Adrenal gland (tissue), 12 donors: ENCODE measurements around the gene HSBP1. TPM values are rescaled to one million over a fixed set of nuclear protein-coding genes. Genes with fewer than 3 reads are reported as not detected.

ENCODE experiments used
- DNase-seq, 7 donors: peaks; one replicate each; pipeline ENCODE4 v3.0.0-alpha.2; 2019 to 2020
- H3K27ac ChIP-seq, 5 donors: fragments of 200-600 bp; sonication (generic) in 4 of 5; 1 replicate in 3 of 5; 2 replicates in 2 of 5; pipeline versions ENCODE4 v1.5.1 to v1.8.0; 2016 to 2020; ENCODE audit warnings: mild to moderate bottlenecking in 1 of 5
- H3K27me3 ChIP-seq: fragments of 200-600 bp; 2 replicates; pipeline ENCODE4 v1.8.0; 2021
- H3K36me3 ChIP-seq, 2 donors: fragments of 200-600 bp; replicated peaks in 1 of 2; 1 replicate in 1 of 2; 2 replicates in 1 of 2; pipeline versions ENCODE4 v1.5.1 to v1.8.0; 2018 to 2022
- H3K4me1 ChIP-seq, 2 donors: fragments of 200-600 bp; replicated peaks in 1 of 2; 1 replicate in 1 of 2; 2 replicates in 1 of 2; pipeline versions ENCODE4 v1.5.1 to v1.8.0; 2018 to 2021
- H3K4me3 ChIP-seq, 4 donors: fragments of 200-600 bp; sonication (generic) in 3 of 4; one replicate each; pipeline ENCODE4 v1.5.1; 2016 to 2018
- H3K9me3 ChIP-seq, 3 donors: fragments of 200-600 bp; sonication (generic) in 1 of 3; replicated peaks in 1 of 3; 1 replicate in 2 of 3; 2 replicates in 1 of 3; pipeline versions ENCODE4 v1.5.1 to v1.8.0; 2016 to 2021
- POLR2A ChIP-seq, 2 donors: fragments of 450-650 bp; IDR thresholded peaks; one replicate each; pipeline ENCODE4 v1.6.1; 2017; ENCODE audit warnings: antibody characterized with exemption in 2 of 2, mild to moderate bottlenecking in 2 of 2, moderate library complexity in 1 of 2
- WGBS, 4 donors: extraction: QIAGEN DNeasy Blood & Tissue Kit in 2 of 4; methylation state at CpG; one replicate each; pipeline versions ENCODE4 v1.1.5 to v1.1.7; 2013 to 2017; 5-methylcytosine and 5-hydroxymethylcytosine counted together
- intact Hi-C, 2 donors: fragments of 100-400 bp; cut with DNase I; formaldehyde crosslinking; loops; one replicate each; pipeline versions ENCODE4 v1.14.1 to v1.15.0; 2022 to 2023
- polyA plus RNA-seq, 3 donors: library from polyadenylated mRNA; stranded (reverse); fragments of 200-250 nt in 2 of 3; fragments of 350-450 nt in 1 of 3; fragmentation: Illumina TruSeq in 1 of 3; extraction: RNeasy Lipid Tissue Mini Kit (QIAGEN cat#74804) in 1 of 3; gene quantifications; one replicate each; pipeline ENCODE4 v1.2.3, GENCODE V29; 2013 to 2014
- total RNA-seq, 9 donors: library from RNA; depleted of rRNA in 4 of 9; stranded (reverse); fragments of >200 nt in 4 of 9; fragments of 120-200 nt in 1 of 9; fragmentation: NEBNext Ultra II Directional in 1 of 9; extraction: Animal tissue kit (Norgen Biotek cat#: 25700) in 1 of 9; gene quantifications; one replicate each; pipeline versions ENCODE4 v1.1.0 to v1.2.4, GENCODE V29; 2013 to 2023
- TF ChIP-seq, protein P1 (sequence below), 6 experiments: fragments of 450-650 bp in 4 of 6; fragments of 200-600 bp in 2 of 6; sonication (generic) in 1 of 6; IDR thresholded peaks; 1 replicate in 5 of 6; 2 replicates in 1 of 6; pipeline versions ENCODE4 v1.5.1 to v1.8.0; 2016 to 2021; ENCODE audit warnings: antibody characterized with exemption in 6 of 6, mild to moderate bottlenecking in 2 of 6, moderate library complexity in 1 of 6
- donor health status: healthy with polysubstance abuse.
- donor health status: Bipolar disorder and iron deficiency.
- donor health status: DM: yes; HTN: yes; CAD: no.
- donor health status: DM: no; HTN: no; CAD: no.
- donor health status: DM: no; HTN: no; CAD: no.
- donor health status: DM: yes; HTN: yes; CAD: no.

The HSBP1 gene
- total and polyA plus RNA-seq, 12 donors, result 11.0 to 214 (median 112) TPM

DNA sequence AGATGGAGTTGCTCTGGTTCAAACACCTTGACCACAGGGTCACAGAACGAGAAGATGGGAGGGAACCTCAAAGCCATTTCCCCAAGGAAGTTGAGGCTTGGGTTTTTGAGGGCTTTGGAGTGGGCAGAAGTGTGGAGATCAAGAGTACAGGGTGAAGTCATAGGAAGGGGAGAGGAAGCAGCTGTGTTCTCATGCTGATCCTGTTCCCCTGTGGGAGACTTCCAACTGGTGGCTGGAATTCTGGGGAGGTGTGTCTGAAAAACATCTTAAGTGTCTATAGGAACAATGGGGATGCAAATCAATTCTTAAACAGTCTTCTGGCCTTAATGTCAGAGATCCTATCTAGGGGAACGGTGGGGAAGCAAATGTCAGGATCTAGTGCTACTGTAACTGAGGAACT is 38.8 kb upstream of the HSBP1 start:
- H3K27ac ChIP-seq, result no peak overlapping the region
- TF ChIP-seq POLR2A (IDR thresholded peaks at IDR 0.05), result no peak
- TF ChIP-seq, protein P1, sequence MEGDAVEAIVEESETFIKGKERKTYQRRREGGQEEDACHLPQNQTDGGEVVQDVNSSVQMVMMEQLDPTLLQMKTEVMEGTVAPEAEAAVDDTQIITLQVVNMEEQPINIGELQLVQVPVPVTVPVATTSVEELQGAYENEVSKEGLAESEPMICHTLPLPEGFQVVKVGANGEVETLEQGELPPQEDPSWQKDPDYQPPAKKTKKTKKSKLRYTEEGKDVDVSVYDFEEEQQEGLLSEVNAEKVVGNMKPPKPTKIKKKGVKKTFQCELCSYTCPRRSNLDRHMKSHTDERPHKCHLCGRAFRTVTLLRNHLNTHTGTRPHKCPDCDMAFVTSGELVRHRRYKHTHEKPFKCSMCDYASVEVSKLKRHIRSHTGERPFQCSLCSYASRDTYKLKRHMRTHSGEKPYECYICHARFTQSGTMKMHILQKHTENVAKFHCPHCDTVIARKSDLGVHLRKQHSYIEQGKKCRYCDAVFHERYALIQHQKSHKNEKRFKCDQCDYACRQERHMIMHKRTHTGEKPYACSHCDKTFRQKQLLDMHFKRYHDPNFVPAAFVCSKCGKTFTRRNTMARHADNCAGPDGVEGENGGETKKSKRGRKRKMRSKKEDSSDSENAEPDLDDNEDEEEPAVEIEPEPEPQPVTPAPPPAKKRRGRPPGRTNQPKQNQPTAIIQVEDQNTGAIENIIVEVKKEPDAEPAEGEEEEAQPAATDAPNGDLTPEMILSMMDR (IDR thresholded peaks at IDR 0.05), result no peak
- peaks cover 0 to 10% of the 10 kb centered on the region in 2 donors for H3K4me1 ChIP-seq
- H3K36me3 ChIP-seq, result no peaks in the 10 kb centered on the region
- peak in 1 of 7 donors; percentile 7 for DNase-seq
- intact Hi-C loops, result no loop called here
- H3K4me3 ChIP-seq, result no peak overlapping the region
- no peaks in the 10 kb centered on the region for H3K9me3 ChIP-seq
- 32 to 57% (median 40%) methylated on average over 2 of the region's 2 CpGs for WGBS, 4 donors
- H3K27me3 ChIP-seq, result no peaks in the 10 kb centered on the region

DNA sequence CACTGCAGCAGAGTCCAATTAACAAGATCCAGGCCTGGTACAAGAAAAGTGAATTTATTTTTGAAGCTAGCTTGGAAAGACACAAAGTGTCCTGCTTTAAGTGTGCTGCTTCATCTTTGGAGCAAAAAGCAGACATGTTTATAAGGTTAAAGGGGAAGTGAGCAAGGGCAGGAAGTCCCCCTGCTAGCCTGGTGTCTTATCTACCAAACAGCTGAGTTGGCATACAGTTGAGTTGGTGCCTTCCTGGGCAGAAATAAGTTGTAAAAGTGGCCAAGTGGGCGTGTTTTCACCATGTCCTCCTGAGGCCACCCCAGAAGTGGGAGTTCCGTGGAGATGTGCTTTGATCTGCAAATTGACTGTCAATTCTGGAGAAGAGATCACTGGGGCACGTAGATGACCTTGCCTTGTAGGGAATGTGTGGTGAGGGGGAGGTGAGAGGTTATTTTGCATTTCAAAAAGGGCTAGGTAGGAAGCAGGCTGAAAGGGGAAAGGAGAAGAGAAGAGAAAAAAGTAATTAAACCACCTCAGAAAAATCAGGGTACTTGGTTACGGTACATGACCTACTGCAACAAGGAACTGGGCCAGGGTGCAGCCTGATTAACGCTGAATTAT is 38.3 kb upstream of the HSBP1 start:
- Histone ChIP-seq H3K27ac (no peak overlapping the region), H3K4me3 (no peak overlapping the region), H3K27me3 (no peaks in the 10 kb centered on the region), H3K9me3 (no peaks in the 10 kb centered on the region), H3K4me1 (peaks cover 0 to 10% of the 10 kb centered on the region in 2 donors), H3K36me3 (no peaks in the 10 kb centered on the region)
- TF ChIP-seq, protein P1 (IDR thresholded peaks at IDR 0.05), result no peak
- TF ChIP-seq POLR2A (IDR thresholded peaks at IDR 0.05), result no peak
- 51 to 74% (median 59%) methylated on average over 5 of the region's 5 CpGs for WGBS, 4 donors
- DNase-seq, result peak in 3 of 7 donors; percentile 21 to 49 (median 25)
- intact Hi-C loops, result no loop called here

DNA sequence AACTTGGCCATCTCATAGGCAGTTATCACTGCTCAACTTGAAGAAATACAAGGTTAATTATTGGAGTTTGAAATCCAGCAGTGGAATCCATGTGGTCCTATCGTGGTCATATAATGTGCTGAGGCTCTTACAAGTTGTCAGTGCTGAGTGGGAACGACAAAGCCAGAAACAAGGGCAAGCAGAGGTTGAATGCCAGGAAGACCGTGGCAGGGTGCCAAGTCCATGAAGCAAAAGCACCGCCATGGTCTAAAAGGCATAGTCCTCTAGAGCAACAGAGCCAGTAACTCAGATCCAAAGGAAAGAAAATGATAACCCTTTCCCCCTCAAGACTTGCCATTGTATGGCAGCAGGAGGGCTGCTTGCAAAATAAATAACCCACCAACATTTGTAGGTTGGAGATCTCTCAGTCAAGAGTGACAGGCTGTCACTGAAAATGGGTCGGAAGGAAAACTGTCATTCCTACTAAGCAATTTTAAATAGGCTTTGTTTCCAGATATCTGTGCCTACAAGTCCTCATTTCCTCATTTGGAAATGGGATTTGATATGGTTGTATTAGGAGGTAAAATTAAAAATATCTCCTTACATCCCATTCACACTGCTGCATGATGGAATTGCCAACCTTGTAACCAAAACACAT is 36.4 kb upstream of the HSBP1 start:
- no peaks in the 10 kb centered on the region for H3K36me3 ChIP-seq
- peaks cover 0 to 10% of the 10 kb centered on the region in 2 donors for H3K4me1 ChIP-seq
- intact Hi-C loops, result no loop called here
- TF ChIP-seq, protein P1 (IDR thresholded peaks at IDR 0.05), result no peak
- TF ChIP-seq POLR2A (IDR thresholded peaks at IDR 0.05), result no peak
- H3K27me3 ChIP-seq, result no peaks in the 10 kb centered on the region
- no peak overlapping the region for H3K27ac ChIP-seq
- peak; percentile 40 to 80 (median 71) for DNase-seq
- H3K9me3 ChIP-seq, result no peaks in the 10 kb centered on the region
- H3K4me3 ChIP-seq, result no peak overlapping the region
- WGBS, 4 donors, result 29 to 63% (median 38%) methylated on average over 5 of the region's 5 CpGs

DNA sequence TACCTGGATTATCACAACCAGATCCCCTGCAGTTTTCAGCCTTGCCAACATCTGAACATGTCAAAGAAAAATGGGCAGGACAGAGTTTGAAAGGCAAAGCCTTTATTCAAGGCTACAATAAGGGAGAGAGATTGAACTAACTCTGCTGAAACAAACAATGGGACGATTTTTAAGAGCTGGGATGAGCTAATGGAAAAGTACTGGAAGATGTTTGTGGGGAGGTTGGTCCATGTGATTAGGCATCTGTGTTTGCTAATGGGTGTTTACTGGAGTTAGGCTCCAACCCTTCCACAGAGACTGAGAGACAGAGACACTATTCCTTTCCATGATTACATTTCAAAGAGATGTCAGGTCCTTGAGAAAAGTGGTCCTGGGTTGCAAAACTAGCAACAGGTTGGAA is 35.0 kb upstream of the HSBP1 start:
- WGBS, 4 donors, result 24 to 48% (median 36%) methylated on average over 1 of the region's 1 CpG
- no peaks in the 10 kb centered on the region for H3K27me3 ChIP-seq
- no peaks in the 10 kb centered on the region for H3K36me3 ChIP-seq
- no peaks in the 10 kb centered on the region for H3K9me3 ChIP-seq
- no peak overlapping the region for H3K27ac ChIP-seq
- peaks cover 0 to 10% of the 10 kb centered on the region in 2 donors for H3K4me1 ChIP-seq
- no peak overlapping the region for H3K4me3 ChIP-seq
- DNase-seq, result no peak
- no peak for TF ChIP-seq POLR2A (IDR thresholded peaks at IDR 0.05)
- TF ChIP-seq, protein P1 (IDR thresholded peaks at IDR 0.05), result no peak
- intact Hi-C loops, result no loop called here
